Kasumi-1 (cell line): ENCODE data around the gene DYNLT4.
"Not testable (repeated sequence)": the region's sequence is repeated elsewhere in the genome, so short reads cannot be mapped to it uniquely, and the experiment has no call there.

ENCODE experiments used
- DNase-seq, 2 experiments: peaks; one replicate each; lab custom pipeline; 2025; lab: John Stamatoyannopoulos, UW

The DYNLT4 gene, protein sequence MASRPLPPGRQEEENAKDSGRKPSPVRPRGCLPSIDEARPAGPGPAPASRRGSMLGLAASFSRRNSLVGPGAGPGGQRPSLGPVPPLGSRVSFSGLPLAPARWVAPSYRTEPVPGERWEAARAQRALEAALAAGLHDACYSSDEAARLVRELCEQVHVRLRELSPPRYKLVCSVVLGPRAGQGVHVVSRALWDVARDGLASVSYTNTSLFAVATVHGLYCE

DNA sequence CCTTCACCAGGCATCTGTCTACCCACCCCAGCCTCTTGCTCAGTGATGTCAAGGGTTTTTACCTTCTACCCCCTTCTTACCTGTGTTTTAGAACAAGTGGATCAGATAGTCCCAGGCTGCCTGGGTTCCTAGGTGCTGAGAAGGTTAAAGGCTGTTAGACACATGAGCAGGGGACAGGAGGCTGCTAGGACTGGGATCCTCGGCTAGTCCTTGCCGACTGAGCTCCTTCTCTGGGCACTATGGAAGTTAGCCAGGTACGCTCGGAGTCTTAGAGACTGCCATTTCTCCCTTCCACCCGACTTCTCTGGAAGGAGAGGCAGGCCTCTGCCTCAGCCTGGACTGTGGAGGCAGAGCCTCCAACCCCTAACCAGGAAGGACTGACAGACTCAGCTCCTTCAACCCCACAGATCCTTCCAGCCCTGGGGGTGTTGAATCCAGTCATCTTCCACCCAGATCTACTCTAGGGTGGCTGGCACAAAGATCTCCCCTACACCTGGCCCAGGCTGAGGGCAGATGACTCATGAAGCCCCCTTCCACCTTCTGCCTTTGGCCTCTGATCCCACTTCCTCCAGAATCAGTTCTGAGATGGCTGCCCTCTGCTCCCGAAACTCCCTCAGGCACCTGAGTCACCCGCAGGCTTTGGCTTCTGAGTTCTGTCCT lies at the start of gene DYNLT4:
Gene DYNLT4 (minus strand): TSS at position 648 of the 660 bp plus-strand sequence. CDS start 683 bp downstream, outside the sequence.
- no peak for DNase-seq

DNA sequence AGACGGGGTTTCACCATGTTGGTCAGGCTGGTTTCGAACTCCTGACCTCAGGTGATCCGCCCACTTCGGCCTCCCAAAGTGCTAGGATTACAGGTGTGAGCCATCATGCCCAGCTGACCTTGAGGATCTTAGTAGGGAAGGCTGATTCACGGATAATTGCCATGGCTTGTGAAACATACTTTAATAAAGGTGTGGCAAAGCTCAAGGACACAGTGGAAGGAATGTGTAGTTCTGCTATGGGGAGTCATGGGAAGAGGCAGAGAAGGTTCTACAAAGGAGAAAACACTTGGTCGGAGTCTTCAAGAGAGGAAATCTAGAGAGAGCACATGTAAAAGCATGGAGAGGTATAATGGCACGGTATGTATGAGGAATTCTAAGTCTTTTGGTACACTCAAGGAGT lies 48.6 kb upstream of the DYNLT4 start:
- DNase-seq, result no peak

DNA sequence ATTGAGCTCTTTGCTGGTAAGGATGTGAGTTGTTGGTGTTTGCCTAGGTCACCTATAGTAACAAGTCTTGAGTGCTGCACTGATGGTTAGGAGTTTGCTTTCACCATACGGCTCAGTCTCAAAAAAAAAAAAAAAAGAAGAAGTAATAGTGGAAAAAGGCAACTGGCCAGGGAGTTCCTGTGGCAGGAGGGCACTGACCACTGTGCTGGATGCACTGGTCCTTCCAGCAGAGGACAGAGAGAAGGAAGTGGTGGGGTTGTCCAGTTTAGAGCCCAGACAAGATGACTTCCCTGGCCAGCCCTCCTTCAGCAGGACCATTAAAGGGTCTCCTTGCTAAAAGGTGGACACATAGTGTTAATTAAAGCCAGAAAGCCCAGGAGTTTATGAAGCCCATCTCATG lies 47.8 kb upstream of the DYNLT4 start:
- DNase-seq, result no peak

DNA sequence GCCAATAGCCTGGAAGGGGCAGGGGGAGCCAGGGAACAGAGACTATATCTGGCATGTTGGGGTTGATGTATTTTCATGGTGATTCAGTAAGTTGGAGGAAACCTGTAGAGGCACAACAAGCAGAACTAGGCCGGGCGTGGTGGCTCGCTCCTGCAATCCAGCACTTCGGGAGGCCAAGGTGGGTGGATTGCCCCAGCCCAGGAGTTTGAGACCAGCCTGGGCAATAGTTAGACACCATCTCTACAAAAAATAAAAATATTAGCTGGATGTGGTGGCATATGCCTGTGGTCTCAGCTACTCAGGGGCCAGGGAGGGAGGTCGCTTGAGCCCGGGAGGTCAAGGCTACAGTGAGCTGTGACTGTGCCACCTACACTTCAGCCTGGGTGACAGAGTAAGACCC lies 46.0 kb upstream of the DYNLT4 start:
- DNase-seq, result no peak

DNA sequence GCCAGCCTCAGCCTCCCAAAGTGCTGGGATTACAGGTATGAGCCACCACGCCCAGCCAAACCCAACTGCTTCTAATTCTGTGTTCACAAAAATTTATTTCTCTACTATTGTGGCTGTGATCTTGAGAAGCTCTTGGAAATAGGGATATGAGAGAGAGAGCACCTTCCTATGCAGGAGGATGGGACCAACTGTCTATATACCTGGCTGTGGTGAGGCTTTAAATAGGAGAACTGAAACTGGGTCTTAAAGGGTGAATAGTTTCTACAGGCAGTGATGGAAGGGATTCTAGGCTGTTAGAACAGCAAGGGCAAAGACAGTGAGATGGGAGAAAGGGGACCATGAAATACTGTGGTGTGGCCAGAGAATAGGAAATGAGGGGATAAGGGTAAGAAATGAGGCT lies 44.2 kb upstream of the DYNLT4 start:
- DNase-seq, result no peak

DNA sequence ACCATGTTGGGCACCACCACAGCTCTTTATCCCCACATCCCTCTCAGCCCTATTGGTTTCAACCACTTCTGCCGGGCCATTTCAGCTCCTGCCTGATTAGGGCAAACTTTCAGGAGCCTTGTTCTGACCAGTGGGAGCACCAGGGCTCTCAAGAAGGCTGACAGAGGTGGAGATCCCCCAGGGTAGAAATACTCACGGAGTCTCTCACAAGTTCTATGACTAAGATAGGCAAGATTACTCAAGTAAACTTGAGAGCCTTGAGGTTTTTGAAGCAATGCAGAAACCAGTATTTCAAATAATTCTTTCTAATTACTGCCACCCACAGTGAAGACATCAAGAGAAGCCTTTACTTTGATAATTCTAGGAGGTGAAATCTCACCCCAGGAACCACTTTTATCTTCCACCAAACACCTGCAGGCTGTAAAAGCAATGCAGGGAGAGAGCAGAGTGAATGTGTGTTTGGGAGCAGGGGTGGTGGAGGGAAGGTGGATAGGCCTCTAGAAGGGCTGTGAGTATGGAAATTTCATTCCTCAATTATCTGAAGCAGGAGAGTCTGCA lies 42.5 kb upstream of the DYNLT4 start:
- DNase-seq, result no peak

DNA sequence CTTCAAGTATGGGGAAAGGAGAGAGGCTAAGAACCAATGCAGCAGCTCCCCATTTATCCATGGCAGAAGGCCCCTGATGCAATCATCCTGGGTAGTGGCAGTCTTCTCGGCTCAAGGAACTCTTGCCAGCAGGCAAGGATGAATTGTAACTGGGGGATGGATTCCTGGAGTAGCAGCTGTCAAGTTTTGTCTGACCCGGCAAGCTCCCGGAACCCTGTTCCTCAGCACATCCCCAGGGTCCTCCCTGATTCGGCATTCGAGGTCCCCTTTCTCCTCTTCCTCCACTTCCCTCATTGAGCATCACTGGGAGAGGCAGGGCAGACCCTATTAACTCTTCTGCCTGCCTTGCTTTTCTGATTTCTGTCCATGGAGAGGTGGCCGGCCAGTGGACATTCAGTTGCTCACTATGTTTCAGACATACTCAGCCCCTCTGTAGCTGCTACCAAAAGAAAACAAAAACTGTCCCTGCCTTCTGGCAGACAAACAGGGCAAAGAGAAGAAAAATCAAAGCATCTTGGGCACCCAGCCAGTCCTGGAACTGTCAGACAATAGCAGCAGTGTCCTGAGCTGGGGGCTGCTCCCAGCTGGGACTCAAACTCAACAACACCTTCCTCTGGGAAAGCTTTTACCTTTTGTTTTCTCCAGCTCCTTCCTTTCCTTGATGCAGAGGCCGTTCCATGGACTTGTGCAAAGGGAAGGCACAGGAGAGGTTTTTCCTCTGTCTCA lies 41.5 kb upstream of the DYNLT4 start:
- no peak for DNase-seq

DNA sequence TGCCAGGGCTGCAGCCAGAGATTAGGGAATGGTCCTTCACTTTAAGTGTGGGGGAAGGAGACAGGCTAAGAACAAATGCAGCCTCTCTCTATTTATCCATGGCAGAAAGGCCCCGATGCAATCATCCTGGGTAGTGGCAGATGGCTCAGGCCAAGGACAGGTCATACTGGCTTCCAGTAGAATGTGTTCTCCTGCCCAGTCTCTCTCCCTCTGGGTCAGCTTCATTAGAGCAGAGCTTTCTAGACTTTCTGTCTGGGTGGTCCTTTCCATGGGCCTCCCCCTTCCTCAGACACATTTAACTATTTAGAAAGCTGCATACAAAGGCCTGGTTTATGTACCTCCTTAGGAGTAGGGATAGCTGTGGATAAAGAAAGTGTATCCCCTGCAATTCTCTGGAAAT lies 40.7 kb upstream of the DYNLT4 start:
- no peak for DNase-seq

DNA sequence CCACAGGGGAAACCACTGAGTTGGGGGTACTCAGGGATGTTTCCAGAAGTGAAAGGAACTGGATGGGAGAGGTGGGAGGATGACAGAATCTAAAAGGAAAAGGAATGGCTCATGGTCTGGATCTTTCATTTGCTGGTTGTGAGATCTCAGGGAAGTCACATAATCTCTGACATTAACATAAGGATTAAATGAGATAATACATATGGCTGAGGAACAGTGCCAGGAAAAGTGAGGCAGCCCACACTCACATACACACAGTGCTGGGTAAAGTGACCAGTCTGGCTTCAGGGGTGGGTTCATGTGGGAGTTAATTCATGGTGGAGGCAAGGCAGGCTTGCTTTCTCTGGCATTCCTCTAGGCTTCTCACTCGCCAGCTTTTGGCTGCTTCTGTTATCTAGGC lies 39.8 kb upstream of the DYNLT4 start:
- DNase-seq, result no peak

DNA sequence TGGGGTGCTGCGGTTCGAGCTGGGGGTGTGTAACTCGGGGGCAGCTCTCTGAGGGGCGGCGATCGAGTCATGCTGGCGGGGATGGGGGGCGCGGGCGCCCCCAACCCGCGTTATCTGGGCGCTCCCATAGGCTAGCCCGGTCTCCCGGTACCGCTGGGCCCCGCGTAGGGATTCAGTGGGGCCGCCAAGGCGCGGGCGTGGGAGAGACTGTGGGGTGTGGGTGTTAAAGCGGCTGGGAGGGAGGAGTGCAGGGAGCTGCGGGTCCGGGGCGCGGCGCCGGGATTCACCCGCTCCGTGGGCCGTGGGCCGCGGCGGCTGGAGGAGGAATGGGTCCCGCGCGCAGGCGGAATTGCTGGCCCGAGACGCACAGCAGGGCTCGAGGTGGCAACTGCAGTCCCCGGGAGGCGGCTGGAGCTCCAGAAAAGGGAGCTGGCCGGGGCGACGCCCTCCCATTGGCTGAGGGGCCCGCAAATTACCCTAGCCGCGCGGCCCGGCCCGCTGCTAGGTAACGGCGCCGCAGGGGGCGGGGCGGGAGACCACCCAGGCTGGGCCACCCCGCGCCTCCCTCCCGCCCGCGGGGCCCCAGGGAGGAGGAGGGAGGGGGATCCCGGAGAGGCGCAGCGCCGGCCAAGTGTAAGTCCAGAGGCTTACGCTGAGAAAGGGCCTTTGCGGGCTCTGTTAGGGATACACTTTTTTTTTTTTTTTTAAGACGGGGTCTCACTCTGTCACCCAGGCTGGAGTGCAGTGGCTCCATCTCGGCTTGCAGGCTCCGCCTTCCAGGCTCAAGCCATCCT lies 35.9 kb upstream of the DYNLT4 start, which contains the start of gene PTCH2:
Gene PTCH2 (minus strand): TSS at position 392 of the 794 bp plus-strand sequence. CDS start 321 bp downstream, at position 71.
- DNase-seq, result peak; percentile 60 to 62

DNA sequence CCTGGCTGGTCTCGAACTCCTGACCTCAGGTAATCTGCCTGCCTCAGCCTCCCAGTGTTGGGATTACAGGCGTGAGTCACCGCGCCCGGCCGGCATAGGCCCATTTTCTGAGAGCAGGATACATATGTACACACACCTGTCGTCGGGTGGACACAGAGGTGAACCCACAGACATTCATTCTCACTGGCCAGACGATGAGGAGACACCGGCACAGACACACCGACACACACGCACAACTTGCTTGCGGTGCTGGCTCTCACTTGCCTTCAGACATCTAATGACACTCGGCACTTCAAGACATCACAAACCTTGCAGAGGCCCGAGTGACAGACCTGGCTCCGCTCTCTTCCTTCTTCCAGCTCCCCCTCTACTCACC lies 35.3 kb upstream of the DYNLT4 start:
- no peak for DNase-seq

DNA sequence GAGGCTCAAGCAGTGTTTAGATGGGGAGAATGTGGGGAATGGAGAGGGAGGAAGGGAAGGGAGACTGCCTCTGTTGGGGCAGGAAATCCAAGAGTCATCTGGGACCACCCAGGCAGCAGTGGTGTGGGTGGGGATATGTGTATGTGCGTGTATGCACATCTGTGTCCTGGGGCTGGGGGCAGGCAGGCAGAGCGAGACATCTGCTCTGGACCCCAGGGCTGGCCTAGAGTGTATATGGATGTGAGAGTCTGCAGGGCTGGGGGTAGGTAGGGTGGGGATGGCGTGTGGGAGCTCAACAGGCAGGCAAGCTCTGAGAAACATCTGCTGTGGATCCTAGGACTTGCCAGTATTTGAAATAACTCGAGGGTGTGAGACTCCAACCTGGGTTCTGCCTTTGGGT lies 32.4 kb upstream of the DYNLT4 start:
- no peak for DNase-seq

DNA sequence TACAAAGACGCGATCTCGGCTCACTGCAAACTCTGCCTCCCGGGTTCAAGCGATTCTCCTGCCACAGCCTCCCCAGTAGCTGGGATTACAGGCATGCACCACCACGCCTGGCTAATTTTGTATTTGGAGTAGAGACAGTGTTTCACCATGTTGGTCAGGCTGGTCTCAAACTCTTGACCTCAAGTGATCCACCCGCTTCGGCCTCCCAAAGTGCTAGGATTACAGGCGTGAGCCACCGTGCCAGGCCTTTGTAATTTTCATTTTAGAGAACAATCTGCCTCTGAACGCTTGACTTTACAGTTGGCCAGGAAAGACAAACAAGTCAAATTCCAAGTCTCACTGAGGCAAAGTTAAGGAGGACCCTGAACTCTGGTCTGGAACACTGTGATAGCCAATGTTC lies 31.1 kb upstream of the DYNLT4 start:
- DNase-seq, result not testable (repeated sequence)

DNA sequence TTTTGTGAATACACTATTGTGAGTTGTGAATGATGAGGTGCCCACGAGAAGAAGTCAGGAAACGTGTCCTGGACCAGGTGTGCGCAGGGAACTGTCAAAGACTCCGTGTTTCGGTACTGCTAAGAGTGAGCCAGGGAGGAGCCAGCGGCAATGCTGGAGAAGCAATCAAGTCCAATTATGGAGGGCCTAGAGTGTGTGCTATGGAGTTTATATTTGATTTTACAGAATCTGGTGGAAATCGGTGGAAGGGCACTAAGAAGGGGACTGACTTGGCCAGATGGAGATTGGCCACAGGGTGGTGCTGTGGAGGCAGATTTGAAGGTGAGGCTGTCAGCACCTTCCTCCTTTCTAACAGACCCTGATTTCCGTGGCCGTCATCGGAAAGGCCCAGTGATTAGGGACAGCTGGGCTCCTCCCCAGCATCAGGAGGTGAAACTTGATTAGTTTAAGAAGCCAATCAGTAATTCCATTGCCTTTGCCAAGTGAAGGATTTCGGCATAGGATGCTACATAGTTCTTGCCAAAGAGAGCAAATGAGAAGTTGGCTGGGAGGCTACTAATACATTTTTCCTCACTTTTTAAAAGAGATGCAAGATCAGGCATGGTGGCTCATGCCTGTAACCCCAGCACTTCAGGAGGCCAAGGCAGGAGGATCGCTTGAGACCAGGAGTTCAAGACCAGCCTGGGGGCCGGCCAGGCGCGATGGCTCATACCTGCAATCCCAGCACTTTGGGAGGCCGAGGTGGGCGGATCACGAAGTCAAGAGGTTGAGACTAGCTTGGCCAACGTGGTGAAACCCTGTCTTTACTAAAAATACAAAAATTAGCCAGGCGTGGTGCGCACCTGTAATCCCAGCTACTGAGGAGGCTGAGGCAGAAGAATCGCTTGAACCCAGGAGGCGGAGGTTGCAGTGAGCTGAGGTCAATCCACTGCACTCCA lies 28.9 kb upstream of the DYNLT4 start:
- DNase-seq, result peak; percentile 72 to 89

DNA sequence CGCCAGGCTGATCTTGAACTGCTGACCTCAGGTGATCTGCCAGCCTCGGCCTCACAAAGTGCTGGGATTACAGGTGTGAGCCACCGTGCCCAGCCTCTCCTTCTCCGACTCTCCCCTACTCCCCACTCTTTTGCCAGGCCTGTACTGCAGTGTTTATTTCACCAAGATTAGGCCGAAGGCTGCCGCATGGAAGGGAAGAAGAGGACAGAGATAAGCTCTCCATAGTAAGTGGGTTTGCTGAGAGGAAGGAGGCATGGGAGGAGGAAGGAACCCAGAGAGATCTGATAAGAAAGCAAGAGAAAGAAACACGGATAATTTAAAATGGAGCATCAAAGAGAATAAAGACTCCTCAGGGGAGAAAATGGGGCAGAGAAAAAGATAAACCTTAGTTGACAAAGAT lies 27.2 kb upstream of the DYNLT4 start:
- DNase-seq, result no peak

DNA sequence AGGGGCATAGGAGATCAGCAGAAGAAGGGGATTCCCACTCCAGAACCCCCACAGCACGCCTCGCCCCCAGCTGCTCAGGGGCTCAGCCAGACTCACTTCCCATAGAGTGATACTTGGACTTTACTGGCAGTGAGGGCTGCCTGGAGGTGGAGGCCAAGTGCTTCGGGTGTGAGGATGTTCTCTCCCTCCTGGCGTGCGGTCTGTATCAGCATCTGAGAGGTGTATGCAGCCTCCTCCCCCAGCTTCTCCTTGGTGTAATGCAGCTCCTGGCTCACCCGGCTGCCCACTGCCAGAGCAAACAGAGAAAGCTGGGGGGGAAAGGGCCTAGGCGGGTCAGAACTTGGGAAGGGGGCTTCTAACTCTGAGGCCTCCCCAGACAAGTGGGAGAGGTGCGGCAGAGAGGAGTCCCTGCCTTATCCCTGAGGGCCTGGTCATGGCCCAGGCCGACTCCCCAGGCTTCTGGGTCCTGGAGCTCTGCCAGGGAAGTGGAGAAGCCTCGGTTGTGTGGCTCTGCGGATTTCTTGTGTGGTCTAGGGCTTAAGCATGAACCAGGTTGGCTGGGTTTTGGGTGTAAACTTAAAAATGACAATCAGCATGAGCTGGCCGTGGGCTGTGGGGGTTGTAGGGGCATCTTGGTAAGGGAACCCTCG lies 25.0 kb upstream of the DYNLT4 start:
- no peak for DNase-seq

DNA sequence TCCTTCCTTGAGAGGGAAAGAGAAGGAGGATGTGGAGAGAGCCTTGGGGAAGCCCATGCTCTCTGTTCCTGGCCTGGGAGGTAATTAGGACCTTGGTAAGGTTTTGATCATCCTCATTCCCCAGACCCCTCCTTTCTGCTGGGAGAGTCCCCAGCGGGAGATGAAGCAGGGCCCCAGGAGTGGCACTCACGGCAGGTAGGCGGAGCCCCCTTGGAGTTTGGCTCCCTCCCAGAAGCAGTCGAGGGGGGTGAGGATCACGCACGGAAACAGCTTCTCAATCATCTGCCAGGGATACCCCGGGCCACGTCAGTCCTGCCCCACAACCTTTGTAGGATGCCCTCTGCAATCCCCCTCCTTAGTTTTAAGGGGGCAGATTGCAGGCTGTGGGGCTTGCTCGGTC lies 24.4 kb upstream of the DYNLT4 start:
- no peak for DNase-seq

DNA sequence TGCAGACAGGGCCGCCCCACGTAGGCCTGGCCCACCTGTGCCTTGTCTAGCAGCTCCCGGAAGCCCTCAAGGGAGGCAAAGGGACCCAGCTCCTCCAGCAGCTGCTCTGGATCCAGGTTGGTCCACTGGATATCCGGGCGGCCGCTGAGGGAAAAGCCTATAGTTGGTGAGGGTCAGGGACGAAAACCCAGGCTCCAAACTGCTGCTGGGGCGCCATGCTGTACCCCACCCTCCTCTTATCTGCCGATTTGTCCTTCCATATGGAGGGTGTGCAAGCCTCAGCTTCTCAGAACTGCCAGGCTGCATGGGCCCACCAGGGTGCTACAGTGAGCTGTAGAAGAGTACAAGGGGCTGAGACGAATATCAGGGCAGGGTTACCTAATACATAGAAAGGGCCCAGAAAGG lies 23.8 kb upstream of the DYNLT4 start:
- DNase-seq, result peak; percentile 45 to 48

DNA sequence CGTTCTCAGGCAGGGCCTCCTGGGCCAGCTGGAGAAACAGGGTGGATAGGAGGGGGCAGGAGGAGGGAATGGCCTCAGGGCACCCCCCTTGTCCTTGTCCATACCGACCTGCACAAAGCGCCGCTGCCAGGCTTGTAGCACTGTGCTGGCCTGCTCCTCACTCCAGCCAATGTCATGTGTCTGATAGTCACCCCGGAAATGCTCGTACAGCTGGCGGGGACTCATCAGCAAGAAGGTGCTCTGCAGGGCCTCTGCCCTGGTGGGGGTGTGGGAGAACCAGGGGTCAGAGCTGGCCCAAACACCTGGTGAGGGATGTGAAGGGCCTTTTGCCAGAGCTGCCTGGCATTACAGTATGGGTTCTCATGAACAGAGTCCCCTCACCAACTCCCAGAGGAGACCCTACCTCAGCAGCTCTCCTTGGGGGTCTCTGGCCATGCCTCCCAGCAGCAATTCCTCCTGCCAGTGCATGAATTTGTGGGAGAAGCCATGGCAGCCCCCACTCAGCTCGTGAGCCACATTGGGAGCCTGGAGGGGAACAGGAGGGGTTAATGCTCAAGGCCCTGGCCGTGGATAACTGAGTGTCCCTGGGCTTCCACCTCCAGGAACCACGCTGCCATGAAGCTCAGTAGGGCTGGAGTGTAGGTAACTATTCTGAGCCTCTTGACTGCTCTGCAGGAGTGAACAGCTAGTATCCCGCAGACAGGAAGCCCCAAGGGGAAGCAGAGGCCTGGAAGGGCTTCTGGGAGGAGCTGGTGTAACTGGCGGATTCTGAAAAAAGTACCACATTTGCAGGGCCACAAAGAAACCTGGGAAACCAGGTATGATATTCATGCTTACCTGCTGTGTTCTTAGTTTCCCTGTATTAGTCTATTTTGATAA lies 22.6 kb upstream of the DYNLT4 start:
- DNase-seq, result peak; percentile 75 to 81
